HL-60 (cell line): Measurements from ENCODE around the gene NDUFA11.

Experiments used
- CTCF ChIP-seq: IDR thresholded peaks from one replicate; pipeline ENCODE4 v1.5.1; 2011; ENCODE audit warnings: low read length, control low read depth, inconsistent platforms; ENCODE audit not compliant: insufficient read depth
- GABPA ChIP-seq: IDR thresholded peaks from 2 replicates; pipeline ENCODE4 v1.6.1; 2012; ENCODE audit warnings: low read depth
- POLR2AphosphoS5 ChIP-seq: IDR thresholded peaks from 2 replicates; pipeline ENCODE4 v1.6.1; 2012; ENCODE audit warnings: low read depth
- REST ChIP-seq: IDR thresholded peaks from 2 replicates; pipeline ENCODE4 v1.6.1; 2012; ENCODE audit warnings: low read depth; ENCODE audit not compliant: insufficient replicate concordance

DNA sequence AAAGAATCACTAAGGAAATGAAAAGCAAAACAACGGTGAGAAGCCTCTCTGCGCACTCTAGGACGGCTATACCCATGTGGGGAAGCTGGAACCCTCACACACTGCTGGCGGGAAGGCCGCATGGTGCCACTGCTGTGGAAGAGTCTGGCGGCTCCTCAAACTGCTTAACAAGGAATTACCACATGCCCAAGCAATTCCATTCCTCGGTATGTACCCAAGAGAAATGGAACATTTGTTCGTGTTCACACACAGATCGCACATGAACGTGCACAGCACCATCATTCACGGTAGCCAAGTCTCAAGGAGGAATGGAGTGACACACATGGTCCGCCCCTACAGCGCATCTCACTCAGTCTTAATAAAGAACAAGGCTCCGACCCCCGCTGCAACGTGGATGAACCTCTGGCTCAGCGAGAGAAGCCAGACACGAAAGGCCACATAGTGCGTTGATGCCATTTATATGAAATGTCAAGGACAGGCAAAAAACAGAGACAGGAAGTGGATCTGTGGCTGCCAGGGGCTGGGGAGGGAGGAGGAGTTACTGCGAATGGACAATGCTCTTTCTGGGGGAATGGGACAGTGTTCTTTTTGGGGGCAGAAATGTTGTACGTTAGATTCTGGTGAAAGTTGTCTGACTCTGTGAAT is 18.0 kb upstream of the NDUFA11 start:
- TF ChIP-seq POLR2AphosphoS5, result no peak
- no peak for TF ChIP-seq CTCF
- TF ChIP-seq REST, result no peak
- TF ChIP-seq GABPA, result no peak
